Thyroid gland (tissue), 4 donors: ENCODE data around the gene MAGIX.

Experiments used
- POLR2A ChIP-seq, 2 donors: fragments of 450-650 bp; IDR thresholded peaks; one replicate each; pipeline ENCODE4 v1.6.1; 2017; ENCODE audit warnings: antibody characterized with exemption in 2 of 2, mild to moderate bottlenecking in 2 of 2, moderate library complexity in 1 of 2
- TF ChIP-seq, protein P1 (sequence below), 6 experiments: fragments of 200-600 bp in 3 of 6; fragments of 450-650 bp in 3 of 6; sonication (generic) in 3 of 6; IDR thresholded peaks; one replicate each; pipeline ENCODE4 v1.5.1; 2016 to 2019; ENCODE audit warnings: antibody characterized with exemption in 6 of 6, mild to moderate bottlenecking in 2 of 6, inconsistent platforms in 1 of 6, moderate library complexity in 1 of 6

GRCh38 chrX:49177873-49178480 is 15.4 kb downstream of the MAGIX start:
- TF ChIP-seq, protein P1, sequence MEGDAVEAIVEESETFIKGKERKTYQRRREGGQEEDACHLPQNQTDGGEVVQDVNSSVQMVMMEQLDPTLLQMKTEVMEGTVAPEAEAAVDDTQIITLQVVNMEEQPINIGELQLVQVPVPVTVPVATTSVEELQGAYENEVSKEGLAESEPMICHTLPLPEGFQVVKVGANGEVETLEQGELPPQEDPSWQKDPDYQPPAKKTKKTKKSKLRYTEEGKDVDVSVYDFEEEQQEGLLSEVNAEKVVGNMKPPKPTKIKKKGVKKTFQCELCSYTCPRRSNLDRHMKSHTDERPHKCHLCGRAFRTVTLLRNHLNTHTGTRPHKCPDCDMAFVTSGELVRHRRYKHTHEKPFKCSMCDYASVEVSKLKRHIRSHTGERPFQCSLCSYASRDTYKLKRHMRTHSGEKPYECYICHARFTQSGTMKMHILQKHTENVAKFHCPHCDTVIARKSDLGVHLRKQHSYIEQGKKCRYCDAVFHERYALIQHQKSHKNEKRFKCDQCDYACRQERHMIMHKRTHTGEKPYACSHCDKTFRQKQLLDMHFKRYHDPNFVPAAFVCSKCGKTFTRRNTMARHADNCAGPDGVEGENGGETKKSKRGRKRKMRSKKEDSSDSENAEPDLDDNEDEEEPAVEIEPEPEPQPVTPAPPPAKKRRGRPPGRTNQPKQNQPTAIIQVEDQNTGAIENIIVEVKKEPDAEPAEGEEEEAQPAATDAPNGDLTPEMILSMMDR (IDR thresholded peaks at IDR 0.05), result no peak
- TF ChIP-seq POLR2A (IDR thresholded peaks at IDR 0.05), result no peak
